ENCODE data around the gene OR1F1. TPM values are rescaled to one million over a fixed set of nuclear protein-coding genes. Genes with fewer than 3 reads are reported as not detected.

Gene OR1F1
- total and polyA plus RNA-seq, 9 donors, result not detected

GRCh38 chr16:3143598-3144320 is 44.2 kb upstream of the OR1F1 start:
- H3K27me3 ChIP-seq (ENCODE audit: control insufficient read depth, insufficient read depth, low read length), result peaks cover 3% of the 10 kb centered on the region
- 75% methylated on average over 23 of the region's 23 CpGs for WGBS (ENCODE audit: insufficient coverage)
- peak; percentile 65 for DNase-seq
- peaks cover 38% of the 10 kb centered on the region for H3K36me3 ChIP-seq (ENCODE audit: control insufficient read depth, insufficient read depth, low read length)
- H3K4me3 ChIP-seq (ENCODE audit: low read length), result no peak overlapping the region
- H3K9me3 ChIP-seq (replicated peaks; ENCODE audit: control insufficient read depth, low read depth, low read length), result no peaks in the 10 kb centered on the region
- peaks cover 45% of the 10 kb centered on the region for H3K4me1 ChIP-seq (ENCODE audit: control insufficient read depth, insufficient read depth, low read length)
- peak overlapping the region; percentile 92 for H3K27ac ChIP-seq (ENCODE audit: low read length)

GRCh38 chr16:3144321-3144983 is 43.6 kb upstream of the OR1F1 start:
- Histone ChIP-seq H3K36me3 (ENCODE audit: control insufficient read depth, insufficient read depth, low read length) (peaks cover 31% of the 10 kb centered on the region), H3K4me1 (ENCODE audit: control insufficient read depth, insufficient read depth, low read length) (peaks cover 47% of the 10 kb centered on the region), H3K27me3 (ENCODE audit: control insufficient read depth, insufficient read depth, low read length) (peaks cover 3% of the 10 kb centered on the region), H3K27ac (ENCODE audit: low read length) (peak overlapping the region; percentile 92), H3K4me3 (ENCODE audit: low read length) (no peak overlapping the region), H3K9me3 (replicated peaks; ENCODE audit: control insufficient read depth, low read depth, low read length) (no peaks in the 10 kb centered on the region)
- WGBS (ENCODE audit: insufficient coverage), result 56% methylated on average over 13 of the region's 18 CpGs
- no peak for DNase-seq

GRCh38 chr16:3145151-3145550 is 42.9 kb upstream of the OR1F1 start:
- WGBS (ENCODE audit: insufficient coverage), result 81% methylated on average over 6 of the region's 10 CpGs
- Histone ChIP-seq H3K4me3 (ENCODE audit: low read length) (no peak overlapping the region), H3K36me3 (ENCODE audit: control insufficient read depth, insufficient read depth, low read length) (peaks cover 26% of the 10 kb centered on the region)

GRCh38 chr16:3145660-3146059 is 42.3 kb upstream of the OR1F1 start:
- DNase-seq, result no peak
- H3K27ac ChIP-seq (ENCODE audit: low read length), result no peak overlapping the region
- WGBS (ENCODE audit: insufficient coverage), result 70% methylated on average over 11 of the region's 12 CpGs

More at GRCh38 chr16:3145151-3145550, 42.9 kb upstream of the OR1F1 start:
- no peak for DNase-seq
- Histone ChIP-seq H3K9me3 (replicated peaks; ENCODE audit: control insufficient read depth, low read depth, low read length) (no peaks in the 10 kb centered on the region), H3K27me3 (ENCODE audit: control insufficient read depth, insufficient read depth, low read length) (peaks cover 3% of the 10 kb centered on the region), H3K4me1 (ENCODE audit: control insufficient read depth, insufficient read depth, low read length) (peaks cover 54% of the 10 kb centered on the region), H3K27ac (ENCODE audit: low read length) (no peak overlapping the region)

GRCh38 chr16:3147046-3147756 is 40.8 kb upstream of the OR1F1 start:
- 80% methylated on average over 15 of the region's 16 CpGs for WGBS (ENCODE audit: insufficient coverage)
- Histone ChIP-seq H3K4me3 (ENCODE audit: low read length) (no peak overlapping the region), H3K27ac (ENCODE audit: low read length) (no peak overlapping the region), H3K4me1 (ENCODE audit: control insufficient read depth, insufficient read depth, low read length) (peaks cover 66% of the 10 kb centered on the region), H3K9me3 (replicated peaks; ENCODE audit: control insufficient read depth, low read depth, low read length) (no peaks in the 10 kb centered on the region), H3K36me3 (ENCODE audit: control insufficient read depth, insufficient read depth, low read length) (peaks cover 10% of the 10 kb centered on the region), H3K27me3 (ENCODE audit: control insufficient read depth, insufficient read depth, low read length) (peaks cover 3% of the 10 kb centered on the region)
- no peak for DNase-seq

More at GRCh38 chr16:3145660-3146059, 42.3 kb upstream of the OR1F1 start:
- Histone ChIP-seq H3K36me3 (ENCODE audit: control insufficient read depth, insufficient read depth, low read length) (peaks cover 24% of the 10 kb centered on the region), H3K9me3 (replicated peaks; ENCODE audit: control insufficient read depth, low read depth, low read length) (no peaks in the 10 kb centered on the region), H3K4me3 (ENCODE audit: low read length) (no peak overlapping the region), H3K27me3 (ENCODE audit: control insufficient read depth, insufficient read depth, low read length) (peaks cover 3% of the 10 kb centered on the region), H3K4me1 (ENCODE audit: control insufficient read depth, insufficient read depth, low read length) (peaks cover 56% of the 10 kb centered on the region)

- 89% methylated on average over 4 of the region's 5 CpGs for WGBS (ENCODE audit: insufficient coverage)
- no peak for DNase-seq
- H3K9me3 ChIP-seq (replicated peaks; ENCODE audit: control insufficient read depth, low read depth, low read length), result no peaks in the 10 kb centered on the region
- H3K4me3 ChIP-seq (ENCODE audit: low read length), result no peak overlapping the region
- peaks cover 65% of the 10 kb centered on the region for H3K4me1 ChIP-seq (ENCODE audit: control insufficient read depth, insufficient read depth, low read length)
- peaks cover 5% of the 10 kb centered on the region for H3K36me3 ChIP-seq (ENCODE audit: control insufficient read depth, insufficient read depth, low read length)
- H3K27ac ChIP-seq (ENCODE audit: low read length), result no peak overlapping the region
- H3K27me3 ChIP-seq (ENCODE audit: control insufficient read depth, insufficient read depth, low read length), result peaks cover 3% of the 10 kb centered on the region
Measured at GRCh38 chr16:3147757-3148104, 40.3 kb upstream of the OR1F1 start.

- Histone ChIP-seq H3K27ac (ENCODE audit: low read length) (no peak overlapping the region), H3K27me3 (ENCODE audit: control insufficient read depth, insufficient read depth, low read length) (peaks cover 3% of the 10 kb centered on the region), H3K4me1 (ENCODE audit: control insufficient read depth, insufficient read depth, low read length) (peaks cover 57% of the 10 kb centered on the region), H3K4me3 (ENCODE audit: low read length) (no peak overlapping the region), H3K9me3 (replicated peaks; ENCODE audit: control insufficient read depth, low read depth, low read length) (no peaks in the 10 kb centered on the region), H3K36me3 (ENCODE audit: control insufficient read depth, insufficient read depth, low read length) (no peaks in the 10 kb centered on the region)
- no peak for DNase-seq
- 92% methylated on average over 7 of the region's 13 CpGs for WGBS (ENCODE audit: insufficient coverage)
Measured at GRCh38 chr16:3148256-3149192, 39.5 kb upstream of the OR1F1 start.

- H3K4me1 ChIP-seq (ENCODE audit: control insufficient read depth, insufficient read depth, low read length), result peaks cover 51% of the 10 kb centered on the region
- no peaks in the 10 kb centered on the region for H3K36me3 ChIP-seq (ENCODE audit: control insufficient read depth, insufficient read depth, low read length)
- H3K27ac ChIP-seq (ENCODE audit: low read length), result peak overlapping the region; percentile 20
- H3K27me3 ChIP-seq (ENCODE audit: control insufficient read depth, insufficient read depth, low read length), result peaks cover 3% of the 10 kb centered on the region
- no peak overlapping the region for H3K4me3 ChIP-seq (ENCODE audit: low read length)
- DNase-seq, result no peak
- no peaks in the 10 kb centered on the region for H3K9me3 ChIP-seq (replicated peaks; ENCODE audit: control insufficient read depth, low read depth, low read length)
- 69% methylated on average over 5 of the region's 6 CpGs for WGBS (ENCODE audit: insufficient coverage)
Measured at GRCh38 chr16:3149193-3149530, 38.8 kb upstream of the OR1F1 start.

- peak overlapping the region; percentile 88 for H3K4me3 ChIP-seq (ENCODE audit: low read length)
- H3K27me3 ChIP-seq (ENCODE audit: control insufficient read depth, insufficient read depth, low read length), result peaks cover 3% of the 10 kb centered on the region
- peaks cover 45% of the 10 kb centered on the region for H3K4me1 ChIP-seq (ENCODE audit: control insufficient read depth, insufficient read depth, low read length)
- no peaks in the 10 kb centered on the region for H3K9me3 ChIP-seq (replicated peaks; ENCODE audit: control insufficient read depth, low read depth, low read length)
- no peaks in the 10 kb centered on the region for H3K36me3 ChIP-seq (ENCODE audit: control insufficient read depth, insufficient read depth, low read length)
- peak overlapping the region; percentile 88 for H3K27ac ChIP-seq (ENCODE audit: low read length)
- 7% methylated on average over 18 of the region's 41 CpGs for WGBS (ENCODE audit: insufficient coverage)
- peak; percentile 70 for DNase-seq
Measured at GRCh38 chr16:3149630-3150345, 38.2 kb upstream of the OR1F1 start.
